ENCODE measurements around the gene PRRC1.
A peak's percentile ranks its signal among the peaks of the same experiment; 100 is the strongest.

Gene PRRC1

GRCh38 chr5:127556609-127557334 is 39.3 kb downstream of the PRRC1 start:
- no peaks in the 10 kb centered on the region for H3K9me3 ChIP-seq (ENCODE audit: control insufficient read depth, insufficient read depth, low read depth, low read length)
- H3K4me3 ChIP-seq (ENCODE audit: low read depth, low read length), result no peak overlapping the region
- no peaks in the 10 kb centered on the region for H3K4me1 ChIP-seq (ENCODE audit: control insufficient read depth, insufficient read depth, low read length)
- no peak for TF ChIP-seq ZNF837 (tag by site-specific recombination; IDR thresholded peaks at IDR 0.05)
- no peak for TF ChIP-seq MZF1 (tag by site-specific recombination; IDR thresholded peaks at IDR 0.05; ENCODE audit: borderline replicate concordance)
- no peak for TF ChIP-seq ZNF10 (tag by site-specific recombination; IDR thresholded peaks at IDR 0.05)
- no peak for TF ChIP-seq ZNF623 (tag by site-specific recombination; IDR thresholded peaks at IDR 0.05)
- TF ChIP-seq GFI1B (tag by site-specific recombination; IDR thresholded peaks at IDR 0.05), result no peak
- TF ChIP-seq ZNF747 (tag by site-specific recombination; IDR thresholded peaks at IDR 0.05), result no peak
- TF ChIP-seq ZNF302 (tag by site-specific recombination; IDR thresholded peaks at IDR 0.05; ENCODE audit: low read depth), result no peak
- no peak for TF ChIP-seq ZNF433 (tag by site-specific recombination; IDR thresholded peaks at IDR 0.05; ENCODE audit: low read depth)
- no peak for TF ChIP-seq ELK4 (IDR thresholded peaks at IDR 0.05; ENCODE audit: borderline replicate concordance, low read depth, low read length)
- no peak for TF ChIP-seq IKZF3 (tag by site-specific recombination; IDR thresholded peaks at IDR 0.05)
- no peak for TF ChIP-seq ZNF132 (tag by site-specific recombination; IDR thresholded peaks at IDR 0.05; ENCODE audit: borderline replicate concordance)
- no peak for TF ChIP-seq PRDM1 (tag by site-specific recombination; IDR thresholded peaks at IDR 0.05)
- no peak for TF ChIP-seq ZBTB44 (tag by site-specific recombination; IDR thresholded peaks at IDR 0.05)
- H3K27ac ChIP-seq (ENCODE audit: extremely low read depth, low read depth, low read length), result no peak overlapping the region
- ChIA-PET CTCF (interaction anchor here (0.6 kb wide), 1 partner anchor 28 kb away, joined by 3 read pairs; no protein-coding TSS in a partner anchor), POLR2A (no interaction called here)
- peaks cover 12 to 20% of the 10 kb centered on the region in 2 experiments; a peak in 2 of 3 replicates for H3K36me3 ChIP-seq (ENCODE audit: control insufficient read depth in 2 of 2, insufficient read depth in 1 of 2, low read length in 2 of 2)

GRCh38 chr5:127558273-127558672 is 40.8 kb downstream of the PRRC1 start:
- H3K36me3 ChIP-seq (ENCODE audit: control insufficient read depth in 2 of 2, insufficient read depth in 1 of 2, low read length in 2 of 2), result peaks cover 8 to 11% of the 10 kb centered on the region in 2 experiments; a peak in 2 of 3 replicates
- H3K4me1 ChIP-seq (ENCODE audit: control insufficient read depth, insufficient read depth, low read length), result no peaks in the 10 kb centered on the region
- CTCF ChIA-PET, result no interaction called here
- TF ChIP-seq ZNF138 (tag by site-specific recombination; IDR thresholded peaks at IDR 0.05; ENCODE audit: borderline replicate concordance), result no peak
- TF ChIP-seq ZNF423 (tag by site-specific recombination; IDR thresholded peaks at IDR 0.05), result peak; percentile 31; the same call in 1 of the 2 replicates
- 0 out of 2 replicates have a peak, but pooled peaks have one; percentile 33 for TF ChIP-seq ATF2 (tag by site-specific recombination; IDR thresholded peaks at IDR 0.05; ENCODE audit: low read depth)
- H3K27ac ChIP-seq (ENCODE audit: extremely low read depth, low read depth, low read length), result no peak overlapping the region
- POLR2A ChIA-PET, result no interaction called here
- no peak overlapping the region for H3K4me3 ChIP-seq (ENCODE audit: low read depth, low read length)
- H3K9me3 ChIP-seq (ENCODE audit: control insufficient read depth, insufficient read depth, low read depth, low read length), result no peaks in the 10 kb centered on the region

- no peaks in the 10 kb centered on the region for H3K4me1 ChIP-seq (ENCODE audit: control insufficient read depth, insufficient read depth, low read length)
- no peaks in the 10 kb centered on the region for H3K9me3 ChIP-seq (ENCODE audit: control insufficient read depth, insufficient read depth, low read depth, low read length)
- ChIA-PET CTCF (interaction anchor here (1.3 to 1.7 kb wide), 3 partner anchors 10 to 15 kb away, joined by 3 to 6 read pairs (median 4); no protein-coding TSS in a partner anchor), POLR2A (no interaction called here)
- no peak overlapping the region for H3K27ac ChIP-seq (ENCODE audit: extremely low read depth, low read depth, low read length)
- H3K4me3 ChIP-seq (ENCODE audit: low read depth, low read length), result no peak overlapping the region
- no peaks in the 10 kb centered on the region for H3K36me3 ChIP-seq (ENCODE audit: control insufficient read depth in 2 of 2, insufficient read depth in 1 of 2, low read length in 2 of 2)
- TF ChIP-seq ZNF19 (tag by site-specific recombination; IDR thresholded peaks at IDR 0.05; ENCODE audit: low read depth) (no peak), SETDB1 (IDR thresholded peaks at IDR 0.05; ENCODE audit: insufficient read length, low read length) (no peak), ZNF76 (tag by site-specific recombination; IDR thresholded peaks at IDR 0.05; ENCODE audit: borderline replicate concordance, low read depth) (no peak), ZNF701 (tag by site-specific recombination; IDR thresholded peaks at IDR 0.05) (no peak), ZNF148 (tag by site-specific recombination; IDR thresholded peaks at IDR 0.05; ENCODE audit: borderline replicate concordance) (no peak), ZNF10 (tag by site-specific recombination; IDR thresholded peaks at IDR 0.05) (no peak), ZNF626 (tag by site-specific recombination; IDR thresholded peaks at IDR 0.05) (no peak), ZBTB21 (tag by site-specific recombination; IDR thresholded peaks at IDR 0.05) (no peak), ZNF530 (tag by site-specific recombination; IDR thresholded peaks at IDR 0.05; ENCODE audit: low read depth) (no peak), ZNF610 (tag by site-specific recombination; IDR thresholded peaks at IDR 0.05; ENCODE audit: borderline replicate concordance) (no peak), MZF1 (tag by site-specific recombination; IDR thresholded peaks at IDR 0.05; ENCODE audit: borderline replicate concordance) (no peak)
Observed at GRCh38 chr5:127561254-127561653, 43.8 kb downstream of the PRRC1 start.
